ENCODE results near the gene PDE4A.

PDE4A gene

GRCh38 chr19:10502524-10503001 is 82.2 kb downstream of the PDE4A start:
- in situ Hi-C loops (cut with MboI; ENCODE audit: low sequenced_read_pairs) = no loop called here

GRCh38 chr19:10503002-10503789 is 82.9 kb downstream of the PDE4A start, which contains the start of gene KEAP1:
TSS of gene KEAP1 (minus strand) at chr19:10503356. CDS start at chr19:10500033, 3,323 bp downstream.
- in situ Hi-C loops (cut with MboI; ENCODE audit: low sequenced_read_pairs) = no loop called here

GRCh38 chr19:10505583-10506229 is 85.4 kb downstream of the PDE4A start:
- in situ Hi-C loops (cut with MboI; ENCODE audit: low sequenced_read_pairs) = no loop called here

GRCh38 chr19:10508036-10508435 is 87.7 kb downstream of the PDE4A start:
- in situ Hi-C loops (cut with MboI; ENCODE audit: low sequenced_read_pairs) = no loop called here

GRCh38 chr19:10508707-10509106 is 88.4 kb downstream of the PDE4A start:
- in situ Hi-C loops (cut with MboI; ENCODE audit: low sequenced_read_pairs) = no loop called here

GRCh38 chr19:10510301-10510802 is 90.0 kb downstream of the PDE4A start:
- in situ Hi-C loops (cut with MboI; ENCODE audit: low sequenced_read_pairs) = no loop called here

- in situ Hi-C loops (cut with MboI; ENCODE audit: low sequenced_read_pairs) = no loop called here
These were observed 92.9 kb downstream of the PDE4A start for GRCh38 chr19:10513223-10513622.

- in situ Hi-C loops (cut with MboI; ENCODE audit: low sequenced_read_pairs) = no loop called here
These were observed 94.1 kb downstream of the PDE4A start for GRCh38 chr19:10514211-10515145.

- in situ Hi-C loops (cut with MboI; ENCODE audit: low sequenced_read_pairs) = no loop called here
These were observed 95.7 kb downstream of the PDE4A start for GRCh38 chr19:10516064-10516385.

GRCh38 chr19:10516671-10517286 is 96.4 kb downstream of the PDE4A start:
- in situ Hi-C loops (cut with MboI; ENCODE audit: low sequenced_read_pairs) = no loop called here

- in situ Hi-C loops (cut with MboI; ENCODE audit: low sequenced_read_pairs) = no loop called here
These were observed 97.0 kb downstream of the PDE4A start, which contains the start of gene S1PR5 for GRCh38 chr19:10517361-10517759. TSS of gene S1PR5 (minus strand) at chr19:10517447. CDS start at chr19:10515011, 2,436 bp downstream.

- in situ Hi-C loops (cut with MboI; ENCODE audit: low sequenced_read_pairs) = no loop called here
These were observed 97.6 kb downstream of the PDE4A start for GRCh38 chr19:10517760-10518443.

GRCh38 chr19:10518444-10519361 is 98.4 kb downstream of the PDE4A start:
- in situ Hi-C loops (cut with MboI; ENCODE audit: low sequenced_read_pairs) = no loop called here

Measured in HL-60/S4 treated with retinoic acid at 250 ng/mL for 4 days and 3 days (cell line).